HEK293 (cell line): Measurements from ENCODE around the gene NECTIN1.

Experiments used
- CTCF ChIA-PET: fragments of 350-600 bp; formaldehyde crosslinking; extraction: SDS; loops from one replicate; lab custom pipeline; 2021; ENCODE audit warnings: antibody characterized with exemption; lab: Yijun Ruan, JAX
- POLR2A ChIA-PET: fragments of 300-600 bp; formaldehyde crosslinking; extraction: SDS; loops from one replicate; lab custom pipeline; 2020; ENCODE audit warnings: antibody characterized with exemption, inconsistent platforms; lab: Yijun Ruan, JAX
- H3K27ac ChIP-seq: fragments of 200-500 bp; sonication (Bioruptor generic); 2 replicates; pipeline ENCODE4 v1.5.1; 2014; ENCODE audit warnings: low read depth, low read length, control low read depth, inconsistent platforms; ENCODE audit errors: extremely low read depth
- H3K36me3 ChIP-seq, 2 experiments: fragments of 200-500 bp in 1 of 2; sonication (Bioruptor generic) in 1 of 2; 1 replicate in 1 of 2; 2 replicates in 1 of 2; pipeline ENCODE4 v1.5.1; 2014 to 2017; ENCODE audit warnings: inconsistent platforms in 2 of 2, low read length in 2 of 2; ENCODE audit not compliant: control insufficient read depth in 2 of 2, insufficient read depth in 1 of 2
- H3K4me1 ChIP-seq: fragments of 200-500 bp; sonication (Bioruptor generic); 2 replicates; pipeline ENCODE4 v1.5.1; 2014; ENCODE audit warnings: mild to moderate bottlenecking, low read length, inconsistent platforms; ENCODE audit not compliant: control insufficient read depth, insufficient read depth
- H3K4me3 ChIP-seq: 2 replicates; pipeline ENCODE4 v1.5.1; 2011; ENCODE audit warnings: low read depth, mild to moderate bottlenecking, control low read depth, low read length, moderate library complexity
- H3K9me3 ChIP-seq: fragments of 200-500 bp; sonication (Bioruptor generic); 2 replicates; pipeline ENCODE4 v1.5.1; 2014; ENCODE audit warnings: low read depth, low read length, inconsistent platforms; ENCODE audit not compliant: control insufficient read depth, insufficient read depth
- MZF1 ChIP-seq: fragments of 450-650 bp; formaldehyde crosslinking; IDR thresholded peaks from 2 replicates; pipeline ENCODE4 v1.5.1; 2017; ENCODE audit warnings: missing biosample characterization, missing genetic modification characterization, borderline replicate concordance
- OVOL3 ChIP-seq: fragments of 450-650 bp; formaldehyde crosslinking; IDR thresholded peaks from 2 replicates; pipeline ENCODE4 v1.5.1; 2016; ENCODE audit warnings: missing biosample characterization, missing genetic modification characterization
- SP7 ChIP-seq: fragments of 450-650 bp; formaldehyde crosslinking; IDR thresholded peaks from 2 replicates; pipeline ENCODE4 v1.5.1; 2016; ENCODE audit warnings: missing biosample characterization, missing genetic modification characterization
- TCF7L2 ChIP-seq: IDR thresholded peaks from 2 replicates; pipeline ENCODE4 v1.6.1; 2011; ENCODE audit warnings: low read depth, mild to moderate bottlenecking, inconsistent platforms, low read length, moderate library complexity, borderline replicate concordance
- TSHZ1 ChIP-seq: fragments of 450-650 bp; formaldehyde crosslinking; IDR thresholded peaks from 2 replicates; pipeline ENCODE4 v1.5.1; 2016; ENCODE audit warnings: missing biosample characterization, missing genetic modification characterization, borderline replicate concordance
- ZBTB1 ChIP-seq: fragments of 450-650 bp; formaldehyde crosslinking; IDR thresholded peaks from 2 replicates; pipeline ENCODE4 v1.5.1; 2016; ENCODE audit warnings: missing biosample characterization, missing genetic modification characterization
- ZBTB10 ChIP-seq: fragments of 450-650 bp; formaldehyde crosslinking; IDR thresholded peaks from 2 replicates; pipeline ENCODE4 v1.5.1; 2016; ENCODE audit warnings: missing biosample characterization, missing genetic modification characterization
- ZBTB6 ChIP-seq: fragments of 450-650 bp; formaldehyde crosslinking; IDR thresholded peaks from 2 replicates; pipeline ENCODE4 v1.5.1; 2017; ENCODE audit warnings: missing biosample characterization, missing genetic modification characterization
- ZFP69B ChIP-seq: fragments of 450-650 bp; formaldehyde crosslinking; IDR thresholded peaks from 2 replicates; pipeline ENCODE4 v1.5.1; 2016; ENCODE audit warnings: missing biosample characterization, missing genetic modification characterization
- ZNF473 ChIP-seq: fragments of 450-650 bp; formaldehyde crosslinking; IDR thresholded peaks from 2 replicates; pipeline ENCODE4 v1.5.1; 2017; ENCODE audit warnings: missing biosample characterization, missing genetic modification characterization
- ZNF521 ChIP-seq: fragments of 450-650 bp; formaldehyde crosslinking; IDR thresholded peaks from 2 replicates; pipeline ENCODE4 v1.5.1; 2017; ENCODE audit warnings: missing biosample characterization, mild to moderate bottlenecking, missing genetic modification characterization
- ZNF560 ChIP-seq: fragments of 450-650 bp; formaldehyde crosslinking; IDR thresholded peaks from 2 replicates; pipeline ENCODE4 v1.5.1; 2017; ENCODE audit warnings: missing biosample characterization, missing genetic modification characterization, borderline replicate concordance
- ZNF654 ChIP-seq: fragments of 450-650 bp; formaldehyde crosslinking; IDR thresholded peaks from 2 replicates; pipeline ENCODE4 v1.5.1; 2016; ENCODE audit warnings: low read depth, missing biosample characterization, missing genetic modification characterization
- ZNF76 ChIP-seq: fragments of 450-650 bp; formaldehyde crosslinking; IDR thresholded peaks from 2 replicates; pipeline ENCODE4; 2016; ENCODE audit warnings: low read depth, missing biosample characterization, missing genetic modification characterization, borderline replicate concordance
- TF ChIP-seq, protein P1 (sequence below): fragments of 450-650 bp; formaldehyde crosslinking; IDR thresholded peaks from 2 replicates; pipeline ENCODE4 v1.5.1; 2016; ENCODE audit warnings: missing biosample characterization, missing genetic modification characterization
- TF ChIP-seq, protein P2 (sequence below): fragments of 450-650 bp; formaldehyde crosslinking; IDR thresholded peaks from 2 replicates; pipeline ENCODE4 v1.5.1; 2016; ENCODE audit warnings: missing biosample characterization, missing genetic modification characterization

NECTIN1 gene

GRCh38 chr11:119680541-119681360 is 48.2 kb downstream of the NECTIN1 start:
- ChIA-PET CTCF (interaction anchor here (0.6 to 1.8 kb wide), 2 partner anchors 49 to 1247 kb away, joined by 6 to 7 read pairs; partner anchors contain the start of gene NECTIN1), POLR2A (no interaction called here)
- Histone ChIP-seq H3K27ac (no peak overlapping the region), H3K9me3 (no peaks in the 10 kb centered on the region), H3K36me3 (peaks cover 0 to 28% of the 10 kb centered on the region in 2 experiments; a peak in 1 of 3 replicates), H3K4me1 (no peaks in the 10 kb centered on the region), H3K4me3 (no peak overlapping the region)
- no peak for TF ChIP-seq TSHZ1
- no peak for TF ChIP-seq ZNF473 (tag by site-specific recombination)
- TF ChIP-seq ZBTB6: no peak
- TF ChIP-seq MZF1 (tag by site-specific recombination): no peak
- no peak for TF ChIP-seq ZBTB1 (tag by site-specific recombination)
- TF ChIP-seq ZNF654 (tag by site-specific recombination): no peak
- TF ChIP-seq, protein P1, sequence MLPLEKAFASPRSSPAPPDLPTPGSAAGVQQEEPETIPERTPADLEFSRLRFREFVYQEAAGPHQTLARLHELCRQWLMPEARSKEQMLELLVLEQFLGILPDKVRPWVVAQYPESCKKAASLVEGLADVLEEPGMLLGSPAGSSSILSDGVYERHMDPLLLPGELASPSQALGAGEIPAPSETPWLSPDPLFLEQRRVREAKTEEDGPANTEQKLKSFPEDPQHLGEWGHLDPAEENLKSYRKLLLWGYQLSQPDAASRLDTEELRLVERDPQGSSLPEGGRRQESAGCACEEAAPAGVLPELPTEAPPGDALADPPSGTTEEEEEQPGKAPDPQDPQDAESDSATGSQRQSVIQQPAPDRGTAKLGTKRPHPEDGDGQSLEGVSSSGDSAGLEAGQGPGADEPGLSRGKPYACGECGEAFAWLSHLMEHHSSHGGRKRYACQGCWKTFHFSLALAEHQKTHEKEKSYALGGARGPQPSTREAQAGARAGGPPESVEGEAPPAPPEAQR: no peak
- TF ChIP-seq OVOL3: no peak
- TF ChIP-seq ZBTB10 (tag by site-specific recombination): no peak
- TF ChIP-seq ZFP69B: no peak
- no peak for TF ChIP-seq ZNF76 (tag by site-specific recombination)
- no peak for TF ChIP-seq TCF7L2
- no peak for TF ChIP-seq ZNF521
- TF ChIP-seq, protein P2, sequence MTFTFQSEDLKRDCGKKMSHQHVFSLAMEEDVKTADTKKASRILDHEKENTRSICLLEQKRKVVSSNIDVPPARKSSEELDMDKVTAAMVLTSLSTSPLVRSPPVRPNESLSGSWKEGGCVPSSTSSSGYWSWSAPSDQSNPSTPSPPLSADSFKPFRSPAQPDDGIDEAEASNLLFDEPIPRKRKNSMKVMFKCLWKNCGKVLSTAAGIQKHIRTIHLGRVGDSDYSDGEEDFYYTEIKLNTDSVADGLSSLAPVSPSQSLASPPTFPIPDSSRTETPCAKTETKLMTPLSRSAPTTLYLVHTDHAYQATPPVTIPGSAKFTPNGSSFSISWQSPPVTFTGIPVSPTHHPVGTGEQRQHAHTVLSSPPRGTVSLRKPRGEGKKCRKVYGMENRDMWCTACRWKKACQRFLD: no peak
- no peak for TF ChIP-seq ZNF560 (tag by site-specific recombination)
- TF ChIP-seq SP7 (tag by site-specific recombination): no peak
- TF ChIP-seq, all 188 proteins: peak for 0
